Gastroesophageal sphincter (tissue), 4 donors: Measurements from ENCODE around the gene NTMT1. TPM values are rescaled to one million over a fixed set of nuclear protein-coding genes. Genes with fewer than 3 reads are reported as not detected.

Experiments used
- ATAC-seq: fragments of 150-250 bp; one replicate; pipeline ENCODE4 v1.9.1; 2016; ENCODE audit warnings: mild to moderate bottlenecking, moderate library complexity
- H3K27ac ChIP-seq, 4 donors: fragments of 200-600 bp; sonication (generic) in 3 of 4; 1 replicate in 3 of 4; 2 replicates in 1 of 4; pipeline ENCODE4 v1.5.1; 2016 to 2019
- H3K27me3 ChIP-seq: fragments of 200-600 bp; sonication (generic); one replicate; pipeline ENCODE4 v1.5.1; 2019
- H3K36me3 ChIP-seq, 2 donors: fragments of 200-600 bp; sonication (generic); one replicate each; pipeline ENCODE4 v1.5.1; 2019; ENCODE audit warnings: control low read depth in 1 of 2
- H3K4me1 ChIP-seq, 3 donors: fragments of 200-600 bp; sonication (generic); 1 replicate in 2 of 3; 2 replicates in 1 of 3; pipeline ENCODE4 v1.5.1; 2016 to 2019; ENCODE audit warnings: control low read depth in 2 of 3
- H3K4me3 ChIP-seq, 2 donors: fragments of 200-600 bp; sonication (generic); one replicate each; pipeline ENCODE4 v1.5.1; 2019; ENCODE audit warnings: mild to moderate bottlenecking in 1 of 2, moderate library complexity in 1 of 2
- H3K9me3 ChIP-seq, 3 donors: fragments of 200-600 bp; sonication (generic); one replicate each; pipeline ENCODE4 v1.5.1; 2017 to 2019; ENCODE audit warnings: control low read depth in 2 of 3
- EP300 ChIP-seq: sonication (generic); formaldehyde crosslinking; IDR thresholded peaks from one replicate; pipeline ENCODE4 v1.6.1; 2017; ENCODE audit warnings: antibody characterized with exemption, mild to moderate bottlenecking
- POLR2A ChIP-seq, 2 donors: fragments of 450-650 bp; IDR thresholded peaks; one replicate each; pipeline ENCODE4 v1.6.1; 2017; ENCODE audit warnings: antibody characterized with exemption in 2 of 2, mild to moderate bottlenecking in 2 of 2, moderate library complexity in 1 of 2
- POLR2AphosphoS5 ChIP-seq: sonication (generic); formaldehyde crosslinking; IDR thresholded peaks from one replicate; pipeline ENCODE4 v1.6.1; 2017; ENCODE audit warnings: antibody characterized with exemption
- WGBS, 2 donors: methylation state at CpG; one replicate each; pipeline ENCODE4 v1.1.5; 2018; ENCODE audit warnings: low coverage in 1 of 2; 5-methylcytosine and 5-hydroxymethylcytosine counted together
- total RNA-seq, 4 donors: library from RNA; depleted of rRNA; stranded (reverse); fragments of >200 nt; gene quantifications; one replicate each; pipeline ENCODE4 v1.1.0, GENCODE V29; 2016
- TF ChIP-seq, protein P1 (sequence below), 4 experiments: fragments of 200-600 bp in 2 of 4; fragments of 450-650 bp in 2 of 4; sonication (generic) in 1 of 4; IDR thresholded peaks; one replicate each; pipeline ENCODE4 v1.5.1; 2017 to 2019; ENCODE audit warnings: antibody characterized with exemption in 4 of 4, mild to moderate bottlenecking in 2 of 4, moderate library complexity in 2 of 4

Gene NTMT1
- total RNA-seq, 4 donors from 2014 or later: 12.8 to 24.0 (median 21.8) TPM

DNA sequence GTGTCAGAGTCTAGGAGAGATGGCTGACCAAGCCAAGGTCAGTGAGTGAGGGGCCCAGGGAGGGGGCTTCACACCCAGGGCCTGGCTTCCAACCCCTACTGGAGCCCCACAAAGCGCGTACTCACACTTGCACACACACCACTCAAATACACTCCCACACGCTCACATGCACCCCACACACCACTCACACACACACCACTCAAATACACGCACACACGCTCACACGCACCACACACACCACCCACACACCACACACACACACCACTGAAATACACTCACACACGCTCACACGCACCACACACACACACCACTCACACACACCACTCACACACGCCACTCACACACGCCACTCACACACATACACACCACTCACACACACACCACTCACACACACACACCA, 21.7 kb downstream of the NTMT1 start:
- TF ChIP-seq, protein P1, sequence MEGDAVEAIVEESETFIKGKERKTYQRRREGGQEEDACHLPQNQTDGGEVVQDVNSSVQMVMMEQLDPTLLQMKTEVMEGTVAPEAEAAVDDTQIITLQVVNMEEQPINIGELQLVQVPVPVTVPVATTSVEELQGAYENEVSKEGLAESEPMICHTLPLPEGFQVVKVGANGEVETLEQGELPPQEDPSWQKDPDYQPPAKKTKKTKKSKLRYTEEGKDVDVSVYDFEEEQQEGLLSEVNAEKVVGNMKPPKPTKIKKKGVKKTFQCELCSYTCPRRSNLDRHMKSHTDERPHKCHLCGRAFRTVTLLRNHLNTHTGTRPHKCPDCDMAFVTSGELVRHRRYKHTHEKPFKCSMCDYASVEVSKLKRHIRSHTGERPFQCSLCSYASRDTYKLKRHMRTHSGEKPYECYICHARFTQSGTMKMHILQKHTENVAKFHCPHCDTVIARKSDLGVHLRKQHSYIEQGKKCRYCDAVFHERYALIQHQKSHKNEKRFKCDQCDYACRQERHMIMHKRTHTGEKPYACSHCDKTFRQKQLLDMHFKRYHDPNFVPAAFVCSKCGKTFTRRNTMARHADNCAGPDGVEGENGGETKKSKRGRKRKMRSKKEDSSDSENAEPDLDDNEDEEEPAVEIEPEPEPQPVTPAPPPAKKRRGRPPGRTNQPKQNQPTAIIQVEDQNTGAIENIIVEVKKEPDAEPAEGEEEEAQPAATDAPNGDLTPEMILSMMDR (IDR thresholded peaks at IDR 0.05): no peak
- TF ChIP-seq EP300 (no peak), POLR2AphosphoS5 (no peak), POLR2A (IDR thresholded peaks at IDR 0.05) (no peak)
- H3K4me3 ChIP-seq: no peak overlapping the region
- 81 to 86% methylated on average over 7 to 10 of the region's 10 CpGs for WGBS, 2 donors
- ATAC-seq: no peak
- H3K27ac ChIP-seq: no peak overlapping the region
- H3K27me3 ChIP-seq: no peaks in the 10 kb centered on the region
- H3K4me1 ChIP-seq: peaks cover 0 to 3% (median 0%) of the 10 kb centered on the region in 3 donors
- no peaks in the 10 kb centered on the region for H3K9me3 ChIP-seq
- no peaks in the 10 kb centered on the region for H3K36me3 ChIP-seq

DNA sequence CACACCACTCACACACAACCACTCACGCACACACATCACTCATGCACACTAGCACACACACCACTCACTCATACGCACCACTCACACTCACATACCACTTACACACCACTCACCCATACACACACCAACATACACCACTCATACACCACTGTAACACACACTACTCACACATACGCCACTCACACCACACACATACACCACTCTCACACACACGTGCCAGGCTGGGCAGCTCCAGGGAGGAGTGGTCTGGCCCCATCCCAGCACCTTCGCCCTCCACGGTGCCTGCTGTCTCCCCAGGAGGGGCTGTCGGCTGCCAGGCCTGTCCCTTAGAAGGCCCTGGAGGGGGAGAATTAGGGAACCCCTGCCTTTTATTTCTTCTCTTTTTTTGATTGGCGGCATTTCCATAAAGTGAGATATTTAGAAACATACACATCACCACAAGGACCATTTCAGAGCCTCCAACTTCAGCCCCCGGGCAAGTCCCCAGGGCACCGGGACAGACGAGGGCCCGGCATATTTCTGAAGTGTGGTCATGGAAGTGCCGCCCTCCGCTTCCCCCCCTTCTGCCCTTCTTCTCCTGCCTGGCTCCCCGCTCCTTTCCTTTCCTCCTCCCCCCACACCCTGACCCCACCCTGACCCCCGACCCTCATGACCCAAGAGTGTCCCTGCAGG, 22.3 kb downstream of the NTMT1 start:
- no peak for TF ChIP-seq POLR2A (IDR thresholded peaks at IDR 0.05)
- TF ChIP-seq, protein P1 (IDR thresholded peaks at IDR 0.05): no peak
- no peak for TF ChIP-seq EP300
- no peak for TF ChIP-seq POLR2AphosphoS5
- H3K36me3 ChIP-seq: no peaks in the 10 kb centered on the region
- no peaks in the 10 kb centered on the region for H3K4me1 ChIP-seq
- no peak for ATAC-seq
- no peak overlapping the region for H3K4me3 ChIP-seq
- H3K27ac ChIP-seq: no peak overlapping the region
- no peaks in the 10 kb centered on the region for H3K9me3 ChIP-seq
- 66 to 74% methylated on average over 5 to 9 of the region's 16 CpGs for WGBS, 2 donors
- H3K27me3 ChIP-seq: no peaks in the 10 kb centered on the region

DNA sequence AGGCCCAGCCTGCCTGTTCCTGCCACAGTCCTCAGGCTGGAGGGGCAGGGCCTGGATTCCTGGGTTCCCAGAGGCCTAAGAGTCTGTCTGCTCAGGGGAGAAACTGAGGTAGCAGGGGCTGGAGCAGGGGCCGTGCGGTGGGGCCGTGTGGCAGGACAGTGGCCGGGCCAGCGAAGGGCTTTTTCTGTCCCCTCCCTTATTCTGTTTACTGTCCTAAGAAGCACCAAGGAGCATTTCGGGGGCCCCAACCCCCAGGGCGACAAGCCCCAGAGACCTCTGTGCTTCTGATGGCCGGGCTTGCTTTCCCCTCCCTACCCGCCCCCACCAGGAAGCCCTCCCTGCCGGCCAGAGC, 22.8 kb downstream of the NTMT1 start:
- no peak overlapping the region for H3K27ac ChIP-seq
- no peaks in the 10 kb centered on the region for H3K9me3 ChIP-seq
- peaks cover 0 to under 1% (median 0%) of the 10 kb centered on the region in 3 donors for H3K4me1 ChIP-seq
- H3K4me3 ChIP-seq: no peak overlapping the region
- no peak for ATAC-seq
- no peaks in the 10 kb centered on the region for H3K36me3 ChIP-seq
- H3K27me3 ChIP-seq: no peaks in the 10 kb centered on the region
- no CpG with 5 or more reads among the region's 10 CpGs for WGBS, 2 donors
- TF ChIP-seq POLR2A (IDR thresholded peaks at IDR 0.05) (no peak), EP300 (no peak), POLR2AphosphoS5 (no peak)
- TF ChIP-seq, protein P1 (IDR thresholded peaks at IDR 0.05): no peak

DNA sequence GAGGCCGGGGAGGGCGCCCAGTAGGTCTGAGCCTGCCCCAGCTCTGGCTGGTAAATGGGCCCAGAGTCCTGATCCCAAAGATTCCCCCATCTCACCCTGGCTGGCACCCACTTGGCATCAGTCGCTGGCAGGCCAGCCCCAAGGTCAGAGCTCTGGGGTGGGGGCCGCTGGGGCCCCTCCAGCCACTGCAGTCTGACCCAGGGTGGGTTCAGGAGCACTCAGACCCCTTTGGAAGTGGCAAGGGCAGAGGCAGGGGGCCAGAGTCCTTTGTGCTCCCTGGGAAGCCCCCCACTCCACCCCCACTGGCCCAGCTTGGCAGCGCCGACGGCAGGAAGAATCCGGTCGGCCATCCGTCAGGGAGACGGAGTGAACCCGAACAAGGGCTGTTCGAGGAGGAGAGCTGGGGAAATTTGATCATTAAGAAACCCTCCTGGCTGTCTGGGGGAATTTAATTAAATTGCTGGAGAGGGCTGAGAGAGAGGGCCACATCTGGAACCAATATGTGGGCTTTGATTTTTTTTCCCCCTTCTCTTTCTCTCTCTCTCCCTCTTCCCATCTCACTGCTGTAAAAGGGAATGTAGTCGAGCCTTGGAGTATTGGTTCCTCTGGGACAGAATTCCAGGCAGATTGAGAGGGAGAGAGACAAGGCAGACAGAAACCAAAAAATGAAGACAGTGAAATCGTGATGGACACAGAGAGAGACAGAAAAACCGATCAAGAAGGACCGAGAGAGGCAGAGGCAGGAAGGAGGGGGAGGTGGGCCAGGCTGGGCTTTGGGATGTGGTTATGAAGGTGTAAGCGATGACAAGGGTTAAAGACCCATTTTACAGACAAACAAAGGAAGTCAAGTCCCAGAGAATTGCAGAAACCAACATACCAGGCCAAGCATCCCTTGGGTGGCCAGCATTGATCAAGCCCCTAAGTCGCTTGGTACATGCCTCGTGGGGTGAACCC, 24.0 kb downstream of the NTMT1 start:
- TF ChIP-seq POLR2AphosphoS5 (no peak), POLR2A (IDR thresholded peaks at IDR 0.05) (no peak), EP300 (no peak)
- TF ChIP-seq, protein P1 (IDR thresholded peaks at IDR 0.05): no peak

More for the DNA sequence above, 24.0 kb downstream of the NTMT1 start:
- no peaks in the 10 kb centered on the region for H3K27me3 ChIP-seq
- H3K36me3 ChIP-seq: no peaks in the 10 kb centered on the region
- H3K4me3 ChIP-seq: no peak overlapping the region
- no peak for ATAC-seq
- no peak overlapping the region for H3K27ac ChIP-seq
- no peaks in the 10 kb centered on the region for H3K9me3 ChIP-seq
- peaks cover 0 to 12% (median 0%) of the 10 kb centered on the region in 3 donors for H3K4me1 ChIP-seq
- WGBS, 2 donors: 85% methylated on average over 13 of the region's 20 CpGs; no CpG with 5 or more reads in 1 of the 2 donors
